Activated T-cell treated with anti-CD3 and anti-CD28 coated beads, Interleukin-2, amount 50 U/mL, for 24 hours (primary cell): ENCODE measurements around the gene UBAP2.
A peak's percentile ranks its signal among the peaks of the same experiment; 100 is the strongest.

Experiments
- DNase-seq: peaks from one replicate; pipeline ENCODE4 v3.0.0-alpha.2; 2020
- H3K27ac Mint-ChIP-seq: 2 replicates; pipeline ENCODE4 v1.8.0; 2020; ENCODE audit warnings: mild to moderate bottlenecking, mixed read lengths
- H3K27me3 Mint-ChIP-seq: 2 replicates; pipeline ENCODE4 v1.8.0; 2020; ENCODE audit warnings: mixed read lengths
- H3K36me3 Mint-ChIP-seq: 2 replicates; pipeline ENCODE4 v1.8.0; 2020; ENCODE audit warnings: low read depth, mixed read lengths
- H3K4me1 Mint-ChIP-seq: 2 replicates; pipeline ENCODE4 v1.8.0; 2020; ENCODE audit warnings: low read depth, mixed read lengths
- H3K4me3 Mint-ChIP-seq: 2 replicates; pipeline ENCODE4 v1.8.0; 2020; ENCODE audit warnings: mild to moderate bottlenecking, moderate library complexity, mixed read lengths
- H3K9me3 Mint-ChIP-seq: 2 replicates; pipeline ENCODE4 v1.8.0; 2020; ENCODE audit warnings: mixed read lengths

Gene UBAP2

DNA sequence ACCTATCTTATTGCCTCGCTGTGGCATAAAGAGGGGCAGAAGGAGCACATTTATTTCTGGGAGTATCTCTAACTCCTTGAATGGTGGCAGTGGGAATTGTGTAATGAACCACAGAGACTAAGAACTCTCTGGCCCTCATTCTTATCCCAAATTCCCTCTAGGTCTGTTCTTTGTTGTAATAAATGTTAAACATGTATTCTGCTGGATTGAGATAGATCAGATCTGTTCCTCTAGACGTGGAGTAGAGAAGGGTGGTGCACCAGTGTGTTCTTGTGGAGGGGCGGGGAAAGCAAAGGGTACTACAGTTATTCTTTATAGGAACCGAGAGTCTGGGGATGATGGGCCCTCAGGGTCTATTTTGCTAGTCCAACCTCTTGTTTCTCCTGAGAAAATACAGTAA lies 141.3 kb downstream of the UBAP2 start:
- no peaks in the 10 kb centered on the region for H3K9me3 Mint-ChIP-seq
- H3K4me1 Mint-ChIP-seq, result peaks cover 16% of the 10 kb centered on the region
- H3K36me3 Mint-ChIP-seq, result peaks cover 51% of the 10 kb centered on the region
- no peak overlapping the region for H3K4me3 Mint-ChIP-seq
- peak overlapping the region; percentile 7 for H3K27ac Mint-ChIP-seq
- no peak for DNase-seq
- H3K27me3 Mint-ChIP-seq, result no peaks in the 10 kb centered on the region

GRCh38 chr9:33906769-33907168 lies 141.9 kb downstream of the UBAP2 start:
- H3K27me3 Mint-ChIP-seq, result no peaks in the 10 kb centered on the region
- H3K4me1 Mint-ChIP-seq, result peaks cover 16% of the 10 kb centered on the region
- no peak overlapping the region for H3K4me3 Mint-ChIP-seq
- peaks cover 54% of the 10 kb centered on the region for H3K36me3 Mint-ChIP-seq
- H3K9me3 Mint-ChIP-seq, result no peaks in the 10 kb centered on the region
- DNase-seq, result no peak
- no peak overlapping the region for H3K27ac Mint-ChIP-seq

GRCh38 chr9:33905137-33905536 lies 143.6 kb downstream of the UBAP2 start:
- no peak for DNase-seq
- Mint-ChIP-seq H3K4me1 (peaks cover 16% of the 10 kb centered on the region), H3K9me3 (no peaks in the 10 kb centered on the region), H3K27me3 (no peaks in the 10 kb centered on the region), H3K27ac (no peak overlapping the region), H3K4me3 (no peak overlapping the region), H3K36me3 (peaks cover 63% of the 10 kb centered on the region)

DNA sequence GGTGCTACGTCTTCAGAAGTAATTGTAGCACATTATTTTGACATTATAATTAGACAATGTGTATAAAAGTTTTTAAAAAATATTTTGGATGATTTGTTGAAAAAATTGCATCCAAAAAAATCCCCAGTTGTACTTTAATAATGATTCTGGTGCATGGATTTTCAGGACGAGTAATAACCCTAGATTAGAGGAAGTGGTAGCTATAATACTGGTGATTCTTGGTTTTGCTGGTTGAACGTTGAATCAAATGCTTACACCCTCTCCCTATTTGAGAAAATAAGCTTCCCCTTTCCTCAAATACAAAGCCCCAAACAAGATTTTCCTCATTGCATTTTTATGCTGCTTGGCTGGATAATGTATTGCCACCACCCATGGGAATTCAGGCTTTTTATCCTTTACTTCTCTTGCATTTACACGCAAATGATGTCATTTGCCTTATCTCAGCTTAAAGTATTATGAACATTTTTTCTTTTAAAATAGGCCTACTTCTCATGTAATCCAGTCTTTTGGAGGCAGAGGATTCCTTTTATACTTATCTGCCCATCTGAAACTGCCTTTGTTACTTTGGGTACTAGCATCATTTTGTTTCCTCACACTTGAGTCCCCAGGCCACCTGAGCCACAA lies 145.4 kb downstream of the UBAP2 start:
- Mint-ChIP-seq H3K27me3 (no peaks in the 10 kb centered on the region), H3K9me3 (no peaks in the 10 kb centered on the region), H3K4me1 (peaks cover 16% of the 10 kb centered on the region), H3K27ac (peak overlapping the region; percentile 0), H3K4me3 (no peak overlapping the region), H3K36me3 (peaks cover 71% of the 10 kb centered on the region)
- no peak for DNase-seq

DNA sequence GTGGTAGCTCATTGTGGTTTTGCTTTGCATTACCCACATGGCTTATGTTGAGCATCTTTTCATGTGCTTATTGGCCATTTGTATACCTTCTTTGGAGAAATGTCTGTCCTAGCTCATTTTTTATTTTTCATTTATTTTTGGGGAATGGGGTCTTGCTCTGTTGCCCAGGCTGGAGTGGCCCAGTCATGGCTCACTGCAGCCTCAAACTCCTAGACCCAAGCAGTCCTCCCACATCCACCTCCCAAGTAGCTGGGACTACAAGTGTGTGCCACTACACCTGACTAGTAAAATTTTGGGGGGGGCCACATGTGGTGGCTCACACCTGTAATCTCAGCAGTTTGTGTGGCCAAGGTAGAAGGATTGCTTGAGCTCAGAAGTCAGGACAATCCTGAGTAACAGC lies 154.4 kb downstream of the UBAP2 start:
- H3K4me1 Mint-ChIP-seq, result peaks cover 10% of the 10 kb centered on the region
- DNase-seq, result no peak
- no peak overlapping the region for H3K4me3 Mint-ChIP-seq
- peak overlapping the region; percentile 71 for H3K27ac Mint-ChIP-seq
- H3K36me3 Mint-ChIP-seq, result peaks cover 45% of the 10 kb centered on the region
- H3K9me3 Mint-ChIP-seq, result no peaks in the 10 kb centered on the region
- H3K27me3 Mint-ChIP-seq, result no peaks in the 10 kb centered on the region

DNA sequence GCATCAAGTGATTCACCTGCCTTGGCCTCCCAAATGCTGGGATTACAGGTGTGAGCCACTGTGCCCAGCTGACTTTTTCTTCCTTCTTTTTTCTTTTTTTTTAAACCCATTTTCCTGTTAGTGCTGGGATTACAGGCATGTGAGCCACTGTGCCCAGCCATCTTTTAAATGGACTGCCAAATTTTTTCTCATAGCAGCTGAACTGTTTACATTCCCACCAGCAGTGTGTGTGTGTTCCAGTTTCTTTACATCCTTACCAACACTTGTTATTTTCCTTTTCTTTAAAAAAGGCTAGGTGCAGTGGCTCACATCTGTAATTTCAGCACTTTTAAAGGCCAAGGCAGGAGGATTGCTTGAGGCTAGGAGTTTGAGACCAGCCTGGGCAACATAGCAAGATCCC lies 154.8 kb downstream of the UBAP2 start:
- Mint-ChIP-seq H3K4me1 (peaks cover 10% of the 10 kb centered on the region), H3K4me3 (no peak overlapping the region), H3K27me3 (no peaks in the 10 kb centered on the region), H3K9me3 (no peaks in the 10 kb centered on the region), H3K27ac (no peak overlapping the region), H3K36me3 (peaks cover 45% of the 10 kb centered on the region)
- no peak for DNase-seq

DNA sequence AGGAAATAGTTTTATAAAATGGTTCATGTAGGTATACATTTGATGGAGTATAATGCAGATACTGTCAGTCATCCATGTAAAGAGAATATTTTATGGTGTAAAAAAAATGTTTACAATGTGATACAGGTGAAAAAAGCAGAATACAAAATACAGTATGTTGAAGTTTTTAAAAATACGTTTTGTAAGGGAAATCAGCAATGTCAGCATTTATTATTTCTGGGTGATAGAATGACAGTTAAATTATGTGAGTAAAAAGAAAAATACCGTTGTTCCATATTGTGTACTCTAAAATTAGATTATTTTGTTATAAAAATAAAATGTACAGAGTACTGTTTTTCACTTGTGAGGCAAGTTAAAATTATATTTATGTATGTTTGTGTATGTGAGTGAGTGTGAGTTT lies 162.7 kb downstream of the UBAP2 start:
- H3K4me3 Mint-ChIP-seq, result no peak overlapping the region
- peaks cover 35% of the 10 kb centered on the region for H3K4me1 Mint-ChIP-seq
- DNase-seq, result no peak
- H3K36me3 Mint-ChIP-seq, result peaks cover 38% of the 10 kb centered on the region
- H3K27ac Mint-ChIP-seq, result no peak overlapping the region
- no peaks in the 10 kb centered on the region for H3K27me3 Mint-ChIP-seq
- no peaks in the 10 kb centered on the region for H3K9me3 Mint-ChIP-seq

DNA sequence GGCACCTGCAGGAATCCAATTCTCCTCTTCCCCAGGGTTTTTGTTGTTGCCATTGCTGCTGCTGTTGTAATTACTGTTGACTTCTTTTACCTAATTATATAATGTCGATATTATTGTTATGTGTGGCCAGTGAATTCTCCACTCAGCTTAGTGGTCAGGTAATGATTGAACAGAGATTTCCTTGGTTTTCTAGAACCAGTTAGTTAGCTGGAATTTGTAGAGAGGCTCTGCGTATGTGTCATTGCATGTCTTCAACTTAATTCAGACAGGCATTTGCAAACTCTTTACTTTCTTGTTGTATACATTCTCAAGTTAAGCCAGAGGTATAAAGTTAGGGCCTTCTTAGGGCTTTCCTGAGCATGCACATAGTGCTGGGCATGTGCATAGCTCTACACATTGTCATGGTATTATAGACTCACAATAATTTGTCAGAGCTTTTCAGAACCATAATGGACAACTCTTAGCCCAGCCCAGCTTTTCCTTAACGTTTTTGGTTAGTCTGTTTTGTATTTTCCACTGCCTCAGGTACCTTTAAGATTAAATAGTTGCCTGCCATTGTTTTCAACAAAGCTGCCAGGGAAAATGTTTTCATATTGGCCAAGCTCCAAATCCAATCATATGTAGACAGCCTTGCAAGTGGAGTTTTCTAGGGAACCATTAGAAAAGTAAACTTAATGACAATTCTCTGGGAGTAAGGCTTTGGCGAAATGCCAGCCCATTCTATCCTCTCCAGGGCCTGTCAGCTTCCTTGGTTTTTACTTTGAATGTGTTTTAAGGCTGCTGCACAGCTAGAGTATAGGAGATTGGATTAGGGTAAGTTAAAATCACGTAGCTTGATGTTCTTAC lies 163.6 kb downstream of the UBAP2 start:
- Mint-ChIP-seq H3K36me3 (peaks cover 37% of the 10 kb centered on the region), H3K27me3 (no peaks in the 10 kb centered on the region), H3K4me1 (peaks cover 44% of the 10 kb centered on the region), H3K9me3 (no peaks in the 10 kb centered on the region), H3K27ac (peak overlapping the region; percentile 3), H3K4me3 (no peak overlapping the region)
- no peak for DNase-seq

DNA sequence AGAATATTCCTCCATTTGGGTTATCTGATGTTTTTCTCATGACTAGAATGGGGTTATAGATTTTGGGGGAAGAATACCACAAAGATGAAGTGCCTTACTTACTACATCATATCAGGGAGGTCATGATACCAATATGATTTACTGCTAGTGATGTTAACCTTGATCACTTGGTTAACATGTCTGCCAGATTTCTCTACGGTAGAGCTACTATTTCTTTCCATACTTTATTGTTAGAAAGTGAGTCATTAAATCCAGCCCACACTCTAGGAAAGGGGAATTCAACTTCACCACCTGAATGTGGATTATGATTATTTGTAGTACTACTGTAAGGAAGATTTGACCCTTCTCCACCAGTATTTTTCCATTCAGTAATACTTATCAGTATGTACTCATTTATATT lies 167.1 kb downstream of the UBAP2 start:
- Mint-ChIP-seq H3K36me3 (peaks cover 11% of the 10 kb centered on the region), H3K4me1 (peaks cover 65% of the 10 kb centered on the region), H3K9me3 (no peaks in the 10 kb centered on the region), H3K4me3 (peak overlapping the region; percentile 34), H3K27ac (peak overlapping the region; percentile 93), H3K27me3 (no peaks in the 10 kb centered on the region)
- no peak for DNase-seq

- H3K27ac Mint-ChIP-seq, result peak overlapping the region; percentile 93
- peaks cover 10% of the 10 kb centered on the region for H3K36me3 Mint-ChIP-seq
- no peaks in the 10 kb centered on the region for H3K27me3 Mint-ChIP-seq
- no peak for DNase-seq
- H3K9me3 Mint-ChIP-seq, result no peaks in the 10 kb centered on the region
- H3K4me1 Mint-ChIP-seq, result peaks cover 62% of the 10 kb centered on the region
- peak overlapping the region; percentile 36 for H3K4me3 Mint-ChIP-seq
These were observed 168.2 kb downstream of the UBAP2 start for GRCh38 chr9:33880211-33881089.

DNA sequence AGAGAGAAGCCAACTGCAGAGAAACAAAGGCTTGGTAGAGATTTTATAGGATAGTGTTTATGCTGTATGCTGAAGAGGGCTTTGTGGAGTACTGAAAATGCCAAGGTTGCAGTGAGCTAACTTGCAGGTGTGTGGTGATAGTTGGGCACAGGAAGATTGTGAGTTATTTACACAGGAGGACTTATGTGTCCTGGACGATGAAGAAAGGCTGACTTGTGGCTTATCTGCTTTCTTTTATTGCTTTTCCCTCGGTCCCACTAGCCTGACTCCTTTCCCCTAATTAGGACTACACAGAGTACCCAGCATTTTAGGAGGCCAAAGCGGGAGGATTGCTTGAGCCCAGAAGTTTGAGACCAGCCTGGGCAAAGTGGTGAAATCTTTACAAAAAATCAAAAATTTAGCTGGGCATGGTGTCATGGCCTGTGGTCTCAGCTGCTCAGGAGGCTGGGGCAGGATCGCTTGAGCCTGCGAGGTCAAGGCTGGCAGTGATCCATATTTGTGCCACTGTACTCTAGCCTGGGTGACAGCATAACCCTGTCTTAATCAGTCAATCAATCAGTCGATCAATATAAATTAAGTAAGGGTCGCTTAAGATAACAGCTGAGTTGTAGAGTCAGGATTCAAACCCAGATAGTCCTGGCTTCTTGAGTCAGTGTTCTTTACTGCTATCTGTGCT lies 169.9 kb downstream of the UBAP2 start:
- H3K27ac Mint-ChIP-seq, result peak overlapping the region; percentile 56
- no peak for DNase-seq
- H3K4me1 Mint-ChIP-seq, result peaks cover 51% of the 10 kb centered on the region
- H3K27me3 Mint-ChIP-seq, result no peaks in the 10 kb centered on the region
- H3K4me3 Mint-ChIP-seq, result no peak overlapping the region
- H3K9me3 Mint-ChIP-seq, result no peaks in the 10 kb centered on the region
- peaks cover 10% of the 10 kb centered on the region for H3K36me3 Mint-ChIP-seq

GRCh38 chr9:33877727-33878489 lies 170.8 kb downstream of the UBAP2 start:
- Mint-ChIP-seq H3K27me3 (no peaks in the 10 kb centered on the region), H3K27ac (peak overlapping the region; percentile 56), H3K4me1 (peaks cover 47% of the 10 kb centered on the region), H3K4me3 (no peak overlapping the region), H3K9me3 (no peaks in the 10 kb centered on the region), H3K36me3 (peaks cover 6% of the 10 kb centered on the region)
- DNase-seq, result no peak
